Stimulated activated CD4-positive, alpha-beta T cell treated with anti-CD3 and anti-CD28 coated beads, TNF-alpha, amount 100 ng/mL, for 4 hours (primary cell): ENCODE results near the gene NKX6-2.
"Not testable (repeated sequence)": the region's sequence is repeated elsewhere in the genome, so short reads cannot be mapped to it uniquely, and the experiment has no call there.

Experiments
- DNase-seq, 3 experiments: peaks; one replicate each; pipeline ENCODE4 v3.0.0-alpha.2; 2020; ENCODE audit warnings: low read depth in 3 of 3

Gene NKX6-2

GRCh38 chr10:132755166-132755711, 30.7 kb downstream of the NKX6-2 start:
- DNase-seq = no peak

- DNase-seq = no peak
Measured at GRCh38 chr10:132754071-132754470, 31.9 kb downstream of the NKX6-2 start.

GRCh38 chr10:132753596-132753995, 32.4 kb downstream of the NKX6-2 start:
- no peak for DNase-seq

- no peak for DNase-seq
Measured at GRCh38 chr10:132752961-132753360, 33.0 kb downstream of the NKX6-2 start.

- DNase-seq = no peak
Measured at GRCh38 chr10:132752378-132752777, 33.6 kb downstream of the NKX6-2 start.

GRCh38 chr10:132750936-132751335, 35.0 kb downstream of the NKX6-2 start:
- DNase-seq = no peak

GRCh38 chr10:132749371-132749795, 36.6 kb downstream of the NKX6-2 start:
- DNase-seq = no peak

GRCh38 chr10:132748545-132749370, 37.2 kb downstream of the NKX6-2 start:
- DNase-seq = no peak

GRCh38 chr10:132748135-132748534, 37.8 kb downstream of the NKX6-2 start:
- DNase-seq = no peak

- no peak for DNase-seq
Measured at GRCh38 chr10:132746801-132747625, 38.9 kb downstream of the NKX6-2 start.

GRCh38 chr10:132746386-132746785, 39.6 kb downstream of the NKX6-2 start:
- DNase-seq = no peak

GRCh38 chr10:132745971-132746370, 40.0 kb downstream of the NKX6-2 start:
- no peak for DNase-seq

- no peak for DNase-seq
Measured at GRCh38 chr10:132745511-132745910, 40.4 kb downstream of the NKX6-2 start.

GRCh38 chr10:132744839-132745238, 41.1 kb downstream of the NKX6-2 start:
- DNase-seq = no peak

- no peak for DNase-seq
Measured at GRCh38 chr10:132743925-132744490, 41.9 kb downstream of the NKX6-2 start.

- not testable (repeated sequence) for DNase-seq
Measured at GRCh38 chr10:132743196-132743924, 42.6 kb downstream of the NKX6-2 start.

- DNase-seq = no peak
Measured at GRCh38 chr10:132742837-132743194, 43.1 kb downstream of the NKX6-2 start.

GRCh38 chr10:132742167-132742836, 43.6 kb downstream of the NKX6-2 start:
- no peak for DNase-seq

- no peak for DNase-seq
Measured at GRCh38 chr10:132740588-132740987, 45.4 kb downstream of the NKX6-2 start.

- no peak for DNase-seq
Measured at GRCh38 chr10:132739225-132739613, 46.7 kb downstream of the NKX6-2 start.
